ENCODE measurements around the gene GLRA3. TPM values are rescaled to one million over a fixed set of nuclear protein-coding genes. Genes with fewer than 3 reads are reported as not detected.

Gene GLRA3
- 0.03 to 0.05 TPM in 2 of 5 replicates, not detected in the others for total RNA-seq (2022; extraction: Qiagen RNA extraction)

GRCh38 chr4:174828845-174829701 is at the start of gene GLRA3:
Gene GLRA3 (minus strand): TSS chr4:174829247. CDS start chr4:174828811, 436 bp downstream.

Other genes starting within 250 kb of the GLRA3 start
- gene ADAM29, start 89.1 kb upstream of the GLRA3 start, total RNA-seq (2022; extraction: Qiagen RNA extraction) = not detected in 5 replicates